Glutamatergic neuron (in vitro differentiated cells): Measurements from ENCODE around the gene RALA. TPM values are rescaled to one million over a fixed set of nuclear protein-coding genes. Genes with fewer than 3 reads are reported as not detected.
A peak's percentile ranks its signal among the peaks of the same experiment; 100 is the strongest.

Experiments
- DNase-seq: peaks from one replicate; pipeline ENCODE4 v3.0.0; 2022
- H3K27ac Mint-ChIP-seq: one replicate; pipeline ENCODE4 v1.8.0; 2020; ENCODE audit warnings: mild to moderate bottlenecking, mixed read lengths, inconsistent platforms; ENCODE audit not compliant: unreplicated experiment
- H3K27me3 Mint-ChIP-seq: one replicate; pipeline ENCODE4 v1.8.0; 2020; ENCODE audit warnings: mild to moderate bottlenecking, moderate library complexity, mixed read lengths, inconsistent platforms; ENCODE audit not compliant: unreplicated experiment
- H3K36me3 Mint-ChIP-seq: one replicate; pipeline ENCODE4 v1.8.0; 2020; ENCODE audit warnings: mild to moderate bottlenecking, mixed read lengths, inconsistent platforms; ENCODE audit not compliant: unreplicated experiment
- H3K4me1 Mint-ChIP-seq: one replicate; pipeline ENCODE4 v1.8.0; 2020; ENCODE audit warnings: mild to moderate bottlenecking, low read depth, mixed read lengths, inconsistent platforms; ENCODE audit not compliant: unreplicated experiment
- H3K4me3 Mint-ChIP-seq: one replicate; pipeline ENCODE4 v1.8.0; 2020; ENCODE audit warnings: mild to moderate bottlenecking, mixed read lengths, inconsistent platforms; ENCODE audit not compliant: unreplicated experiment
- H3K9me3 Mint-ChIP-seq: one replicate; pipeline ENCODE4 v1.8.0; 2020; ENCODE audit warnings: mild to moderate bottlenecking, moderate library complexity, mixed read lengths, inconsistent platforms; ENCODE audit not compliant: unreplicated experiment
- total RNA-seq: library from RNA; stranded (reverse); fragmentation: NEBNext Ultra II Directional; extraction: Animal tissue kit (Norgen Biotek cat#: 25700); gene quantifications from one replicate; pipeline ENCODE4 v1.2.1, GENCODE V29; 2021; ENCODE audit not compliant: unreplicated experiment
- TF ChIP-seq, protein P1 (sequence below): fragments of 200-600 bp; sonication (generic); IDR thresholded peaks from one replicate; pipeline ENCODE4 v1.5.0; 2021; ENCODE audit not compliant: partially characterized antibody, unreplicated experiment

Gene RALA
- total RNA-seq, 1 donor from 2014 or later: 69.9 TPM

DNA sequence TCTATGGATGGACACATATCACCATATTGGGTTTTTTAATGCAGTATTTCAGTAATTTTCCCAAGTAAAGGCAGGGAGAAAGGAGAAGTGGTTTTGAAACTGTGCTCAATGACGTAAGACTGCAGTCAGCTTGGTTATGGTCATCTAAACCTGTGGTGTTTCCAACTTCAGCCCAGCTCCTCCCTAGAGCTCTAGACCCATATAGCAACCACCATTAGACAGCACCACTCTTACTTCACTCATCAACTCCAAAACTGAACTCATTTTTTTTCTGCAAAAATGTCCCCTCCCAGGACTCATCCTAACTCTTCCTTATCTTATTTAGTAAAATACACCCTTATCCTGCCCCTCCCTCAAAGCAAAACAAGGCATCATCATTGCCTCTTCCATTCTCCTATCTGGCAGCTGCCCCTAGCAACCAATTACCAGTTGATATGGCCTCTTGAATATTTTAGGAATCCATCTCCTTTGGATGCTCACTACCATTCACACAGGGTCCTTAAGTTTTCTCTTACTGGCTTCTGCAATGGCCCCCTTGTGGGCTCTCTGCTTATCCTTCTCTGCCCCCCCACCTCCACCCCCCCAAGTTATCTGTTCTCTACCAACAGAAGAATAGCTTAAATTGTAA is 1.5 kb upstream of the RALA start:
- H3K27me3 Mint-ChIP-seq: peaks cover 8% of the 10 kb centered on the region
- TF ChIP-seq, protein P1, sequence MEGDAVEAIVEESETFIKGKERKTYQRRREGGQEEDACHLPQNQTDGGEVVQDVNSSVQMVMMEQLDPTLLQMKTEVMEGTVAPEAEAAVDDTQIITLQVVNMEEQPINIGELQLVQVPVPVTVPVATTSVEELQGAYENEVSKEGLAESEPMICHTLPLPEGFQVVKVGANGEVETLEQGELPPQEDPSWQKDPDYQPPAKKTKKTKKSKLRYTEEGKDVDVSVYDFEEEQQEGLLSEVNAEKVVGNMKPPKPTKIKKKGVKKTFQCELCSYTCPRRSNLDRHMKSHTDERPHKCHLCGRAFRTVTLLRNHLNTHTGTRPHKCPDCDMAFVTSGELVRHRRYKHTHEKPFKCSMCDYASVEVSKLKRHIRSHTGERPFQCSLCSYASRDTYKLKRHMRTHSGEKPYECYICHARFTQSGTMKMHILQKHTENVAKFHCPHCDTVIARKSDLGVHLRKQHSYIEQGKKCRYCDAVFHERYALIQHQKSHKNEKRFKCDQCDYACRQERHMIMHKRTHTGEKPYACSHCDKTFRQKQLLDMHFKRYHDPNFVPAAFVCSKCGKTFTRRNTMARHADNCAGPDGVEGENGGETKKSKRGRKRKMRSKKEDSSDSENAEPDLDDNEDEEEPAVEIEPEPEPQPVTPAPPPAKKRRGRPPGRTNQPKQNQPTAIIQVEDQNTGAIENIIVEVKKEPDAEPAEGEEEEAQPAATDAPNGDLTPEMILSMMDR: no peak
- H3K27ac Mint-ChIP-seq: peak overlapping the region; percentile 98
- peaks cover 11% of the 10 kb centered on the region for H3K9me3 Mint-ChIP-seq
- DNase-seq: no peak
- H3K36me3 Mint-ChIP-seq: no peaks in the 10 kb centered on the region
- peak overlapping the region; percentile 91 for H3K4me3 Mint-ChIP-seq
- peaks cover 20% of the 10 kb centered on the region for H3K4me1 Mint-ChIP-seq

DNA sequence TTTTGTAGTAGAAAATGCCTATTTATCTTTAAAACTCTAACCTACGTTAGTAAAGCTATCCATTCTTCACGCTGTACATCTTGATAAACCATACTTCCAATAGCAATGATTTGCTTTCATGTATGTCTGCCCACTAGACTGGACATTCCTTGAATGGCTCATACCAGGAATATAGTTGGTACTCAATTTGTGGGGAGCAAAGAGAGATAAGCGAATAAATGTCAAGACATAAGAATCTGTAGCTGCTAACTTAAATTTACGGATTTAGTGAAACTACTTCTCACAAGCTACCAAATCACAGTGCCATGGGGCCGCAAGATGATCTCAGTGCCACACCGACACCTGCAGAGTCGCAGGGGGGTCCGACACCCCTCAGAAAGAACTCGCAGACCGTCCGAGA is 763 bp upstream of the RALA start:
- DNase-seq: no peak
- TF ChIP-seq, protein P1: no peak
- peak overlapping the region; percentile 91 for H3K4me3 Mint-ChIP-seq
- peaks cover 8% of the 10 kb centered on the region for H3K27me3 Mint-ChIP-seq
- peaks cover 12% of the 10 kb centered on the region for H3K9me3 Mint-ChIP-seq
- no peaks in the 10 kb centered on the region for H3K36me3 Mint-ChIP-seq
- H3K4me1 Mint-ChIP-seq: peaks cover 20% of the 10 kb centered on the region
- H3K27ac Mint-ChIP-seq: peak overlapping the region; percentile 98

DNA sequence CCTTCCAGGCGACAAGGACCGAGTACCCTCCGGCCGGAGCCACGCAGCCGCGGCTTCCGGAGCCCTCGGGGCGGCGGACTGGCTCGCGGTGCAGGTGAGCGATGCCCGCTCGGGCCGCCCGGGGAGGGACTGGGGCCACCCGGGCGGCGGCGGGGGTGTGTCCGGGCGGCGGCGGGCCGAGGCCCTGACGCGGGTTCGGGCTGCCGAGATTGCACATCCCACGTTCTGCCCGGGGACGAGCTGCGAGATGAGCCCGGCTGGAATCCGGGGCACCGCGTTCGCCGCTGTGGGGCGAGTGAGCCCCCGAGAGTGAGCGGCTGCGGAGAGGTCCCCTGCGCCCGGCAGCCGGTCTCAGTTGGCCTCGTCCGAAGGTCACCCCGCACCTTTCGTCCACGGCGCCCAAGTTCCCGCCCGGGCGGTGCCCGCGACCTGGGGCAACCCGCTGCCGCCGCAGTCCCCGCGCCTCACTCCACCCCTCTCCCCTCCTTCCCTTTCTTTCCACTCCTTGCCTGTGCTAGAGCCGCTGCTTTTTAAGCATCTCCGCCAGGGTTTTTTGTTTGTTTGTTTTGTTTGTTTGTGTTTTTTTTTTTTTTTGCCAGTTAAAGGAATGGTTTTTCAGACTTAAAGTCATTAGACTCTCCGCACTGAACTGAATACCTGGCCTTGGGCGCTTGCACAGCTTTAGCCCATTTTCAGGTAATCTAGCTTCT is 515 bp downstream of the RALA start:
- Mint-ChIP-seq H3K36me3 (no peaks in the 10 kb centered on the region), H3K4me3 (peak overlapping the region; percentile 96), H3K27ac (peak overlapping the region; percentile 97), H3K27me3 (peaks cover 12% of the 10 kb centered on the region), H3K9me3 (peaks cover 12% of the 10 kb centered on the region), H3K4me1 (peaks cover 26% of the 10 kb centered on the region)
- no peak for DNase-seq
- TF ChIP-seq, protein P1: no peak

DNA sequence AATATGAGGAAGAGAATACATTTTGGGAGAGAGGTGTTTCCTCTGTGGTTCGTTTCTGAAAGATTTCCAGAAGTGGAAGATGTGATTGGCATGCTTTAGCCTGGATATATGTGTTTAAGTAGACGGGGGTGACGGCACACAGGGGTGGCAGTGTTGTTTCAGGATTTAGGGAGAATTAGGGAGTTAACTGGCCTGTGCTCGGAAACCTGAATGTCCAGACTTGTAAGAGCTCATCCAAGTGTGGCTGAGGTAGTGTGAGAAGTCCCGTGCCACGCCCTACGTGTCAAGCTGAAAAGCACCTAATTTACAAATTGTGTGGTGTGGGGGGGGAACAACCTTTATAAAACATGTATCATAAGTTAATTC is 1.1 kb downstream of the RALA start:
- H3K36me3 Mint-ChIP-seq: no peaks in the 10 kb centered on the region
- TF ChIP-seq, protein P1: no peak
- peaks cover 12% of the 10 kb centered on the region for H3K9me3 Mint-ChIP-seq
- H3K4me3 Mint-ChIP-seq: peak overlapping the region; percentile 96
- no peak for DNase-seq
- H3K27ac Mint-ChIP-seq: peak overlapping the region; percentile 97
- peaks cover 26% of the 10 kb centered on the region for H3K4me1 Mint-ChIP-seq
- H3K27me3 Mint-ChIP-seq: peaks cover 12% of the 10 kb centered on the region
